Measurements from ENCODE around the gene METTL1. TPM values are rescaled to one million over a fixed set of nuclear protein-coding genes. Genes with fewer than 3 reads are reported as not detected.
A peak's percentile ranks its signal among the peaks of the same experiment; 100 is the strongest.

Gene METTL1
- total and polyA plus RNA-seq, 9 of the 15 experiments (the other 6 are each of a cell fraction or from before 2014, with no cell fraction given): 12.6 to 65.9 (median 39.2) TPM

DNA sequence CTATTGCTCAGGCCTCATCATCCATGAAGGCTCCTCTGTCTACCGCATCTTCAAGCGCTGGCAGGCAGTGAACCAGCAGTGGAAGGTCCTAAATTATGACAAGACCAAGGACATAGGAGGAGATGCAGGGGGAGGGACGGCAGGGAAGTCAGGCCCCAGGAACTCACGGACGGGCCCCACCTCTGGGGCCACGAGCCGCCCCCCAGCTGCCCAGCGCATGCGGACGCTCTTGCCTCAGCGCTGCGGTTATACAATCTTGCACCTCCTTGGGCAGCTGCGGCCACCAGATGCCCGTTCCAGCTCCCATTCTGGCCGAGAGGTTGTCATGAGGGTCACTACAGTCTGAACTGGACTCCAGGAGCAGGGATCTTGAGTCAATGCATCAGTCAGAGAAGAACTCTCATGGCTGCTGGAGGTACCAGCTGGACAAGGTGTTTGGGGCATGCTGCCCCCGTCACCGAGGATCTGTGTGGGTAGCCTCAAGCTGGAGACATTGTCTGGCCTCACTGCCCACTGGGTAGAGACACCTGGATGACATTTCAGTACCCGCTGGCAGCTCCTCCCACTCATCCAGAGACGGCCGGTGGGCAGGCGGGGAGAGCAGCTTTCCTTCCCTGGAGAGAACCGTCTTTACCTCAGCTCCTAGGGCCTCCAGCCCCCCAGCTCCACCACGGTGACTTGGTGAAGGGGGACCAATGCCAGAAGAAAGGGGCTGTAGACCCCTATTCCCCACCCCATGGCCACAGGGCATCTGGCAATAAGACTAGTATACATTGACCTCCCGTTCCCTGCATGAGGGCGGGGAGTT lies 13.1 kb downstream of the METTL1 start:
- Histone ChIP-seq H3K4me1 (replicated peaks in 1 of 2; ENCODE audit: control insufficient read depth in 2 of 2, insufficient read depth in 2 of 2, low read length in 2 of 2) (peaks cover 17 to 28% of the 10 kb centered on the region in 2 experiments), H2AFZ (ENCODE audit: low read depth, low read length) (no peak overlapping the region), H3K9me3 (replicated peaks; ENCODE audit: control insufficient read depth, insufficient read depth, low read depth, low read length) (no peaks in the 10 kb centered on the region), H3K4me2 (ENCODE audit: insufficient read depth, low read length) (no peak overlapping the region), H3K4me3 (no peak overlapping the region), H3K9ac (ENCODE audit: insufficient read depth in 1 of 2, low read depth in 2 of 2, low read length in 2 of 2) (peak overlapping the region in 1 of 2 experiments; percentile 21; a peak in 1 of 4 replicates), H3K9me1 (ENCODE audit: control insufficient read depth, insufficient read depth, low read length) (no peaks in the 10 kb centered on the region), H3K36me3 (ENCODE audit: control insufficient read depth, insufficient read depth, low read length) (peaks cover 15% of the 10 kb centered on the region; the same call in 2 of the 3 replicates), H3K79me2 (ENCODE audit: control insufficient read depth, insufficient read depth, low read length) (peaks cover 11% of the 10 kb centered on the region; the same call in 2 of the 3 replicates), H4K20me1 (replicated peaks; ENCODE audit: control insufficient read depth, insufficient read depth, low read length) (no peaks in the 10 kb centered on the region), H3K27ac (ENCODE audit: extremely low read depth, low read depth, low read length) (no peak overlapping the region), H3K27me3 (ENCODE audit: control insufficient read depth in 2 of 2, insufficient read depth in 2 of 2, low read length in 2 of 2) (no peaks in the 10 kb centered on the region)
- no peak for ATAC-seq
- FAIRE-seq: no peak
- TF ChIP-seq, protein P1, sequence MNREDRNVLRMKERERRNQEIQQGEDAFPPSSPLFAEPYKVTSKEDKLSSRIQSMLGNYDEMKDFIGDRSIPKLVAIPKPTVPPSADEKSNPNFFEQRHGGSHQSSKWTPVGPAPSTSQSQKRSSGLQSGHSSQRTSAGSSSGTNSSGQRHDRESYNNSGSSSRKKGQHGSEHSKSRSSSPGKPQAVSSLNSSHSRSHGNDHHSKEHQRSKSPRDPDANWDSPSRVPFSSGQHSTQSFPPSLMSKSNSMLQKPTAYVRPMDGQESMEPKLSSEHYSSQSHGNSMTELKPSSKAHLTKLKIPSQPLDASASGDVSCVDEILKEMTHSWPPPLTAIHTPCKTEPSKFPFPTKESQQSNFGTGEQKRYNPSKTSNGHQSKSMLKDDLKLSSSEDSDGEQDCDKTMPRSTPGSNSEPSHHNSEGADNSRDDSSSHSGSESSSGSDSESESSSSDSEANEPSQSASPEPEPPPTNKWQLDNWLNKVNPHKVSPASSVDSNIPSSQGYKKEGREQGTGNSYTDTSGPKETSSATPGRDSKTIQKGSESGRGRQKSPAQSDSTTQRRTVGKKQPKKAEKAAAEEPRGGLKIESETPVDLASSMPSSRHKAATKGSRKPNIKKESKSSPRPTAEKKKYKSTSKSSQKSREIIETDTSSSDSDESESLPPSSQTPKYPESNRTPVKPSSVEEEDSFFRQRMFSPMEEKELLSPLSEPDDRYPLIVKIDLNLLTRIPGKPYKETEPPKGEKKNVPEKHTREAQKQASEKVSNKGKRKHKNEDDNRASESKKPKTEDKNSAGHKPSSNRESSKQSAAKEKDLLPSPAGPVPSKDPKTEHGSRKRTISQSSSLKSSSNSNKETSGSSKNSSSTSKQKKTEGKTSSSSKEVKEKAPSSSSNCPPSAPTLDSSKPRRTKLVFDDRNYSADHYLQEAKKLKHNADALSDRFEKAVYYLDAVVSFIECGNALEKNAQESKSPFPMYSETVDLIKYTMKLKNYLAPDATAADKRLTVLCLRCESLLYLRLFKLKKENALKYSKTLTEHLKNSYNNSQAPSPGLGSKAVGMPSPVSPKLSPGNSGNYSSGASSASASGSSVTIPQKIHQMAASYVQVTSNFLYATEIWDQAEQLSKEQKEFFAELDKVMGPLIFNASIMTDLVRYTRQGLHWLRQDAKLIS (CRISPR knock-in tag; IDR thresholded peaks at IDR 0.05): no peak
- TF ChIP-seq SRSF1 (IDR thresholded peaks at IDR 0.05; ENCODE audit: low read depth, low read length): no peak
- TF ChIP-seq, protein P2, sequence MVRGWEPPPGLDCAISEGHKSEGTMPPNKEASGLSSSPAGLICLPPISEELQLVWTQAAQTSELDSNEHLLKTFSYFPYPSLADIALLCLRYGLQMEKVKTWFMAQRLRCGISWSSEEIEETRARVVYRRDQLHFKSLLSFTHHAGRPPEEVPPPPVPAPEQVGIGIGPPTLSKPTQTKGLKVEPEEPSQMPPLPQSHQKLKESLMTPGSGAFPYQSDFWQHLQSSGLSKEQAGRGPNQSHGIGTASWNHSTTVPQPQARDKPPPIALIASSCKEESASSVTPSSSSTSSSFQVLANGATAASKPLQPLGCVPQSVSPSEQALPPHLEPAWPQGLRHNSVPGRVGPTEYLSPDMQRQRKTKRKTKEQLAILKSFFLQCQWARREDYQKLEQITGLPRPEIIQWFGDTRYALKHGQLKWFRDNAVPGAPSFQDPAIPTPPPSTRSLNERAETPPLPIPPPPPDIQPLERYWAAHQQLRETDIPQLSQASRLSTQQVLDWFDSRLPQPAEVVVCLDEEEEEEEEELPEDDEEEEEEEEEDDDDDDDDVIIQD (CRISPR knock-in tag; IDR thresholded peaks at IDR 0.05): no peak
- no peak for TF ChIP-seq POLR3A (IDR thresholded peaks at IDR 0.05; ENCODE audit: borderline replicate concordance, extremely low read depth, insufficient read depth, insufficient read length)
- in situ Hi-C loops (cut with MboI) (no loop called here), intact Hi-C loops (cut with micrococcal nuclease) (loop anchor here (2.0 kb wide), 1 partner anchor 56 kb away; no protein-coding TSS in a partner anchor)
- POLR2A ChIA-PET: interaction anchor here (0.6 to 2.3 kb wide), 4 partner anchors 9 to 14 kb away, joined by 3 to 11 read pairs (median 4); partner anchors contain the start of genes EEF1AKMT3, METTL1 and TSPAN31
- no peak for DNase-seq (ENCODE audit: extremely low read depth in 1 of 4, low spot score in 3 of 4)
- CTCF ChIA-PET (ENCODE audit: low intra/inter-chr PET ratio): interaction anchor here (0.5 to 1.4 kb wide), 2 partner anchors 147 to 495 kb away, joined by 3 to 6 read pairs; no protein-coding TSS in a partner anchor
- BruUV-seq (replicated peaks): no TSS peak
- WGBS (ENCODE audit: insufficient coverage, low coverage, missing lambda C conversion rate): 82% methylated on average over 23 of the region's 25 CpGs

Measured in K562 (cell line).